ACC112 (cell line): Measurements from ENCODE around the gene CD247.

Experiments used
- H2AFZ ChIP-seq: fragments of 200-600 bp; sonication (generic); one replicate; pipeline ENCODE4 v1.6.0; 2017; ENCODE audit warnings: antibody characterized with exemption, low read length; ENCODE audit not compliant: unreplicated experiment
- H3K27ac ChIP-seq: fragments of 200-600 bp; sonication (generic); 2 replicates; pipeline ENCODE4 v1.5.1; 2014; ENCODE audit warnings: low read depth, mild to moderate bottlenecking, antibody characterized with exemption, low read length, moderate library complexity
- H3K27me3 ChIP-seq: fragments of 200-600 bp; sonication (generic); 2 replicates; pipeline ENCODE4 v1.6.1; 2014; ENCODE audit warnings: mild to moderate bottlenecking, antibody characterized with exemption, low read length, moderate library complexity, mixed read lengths; ENCODE audit not compliant: insufficient read depth
- H3K36me3 ChIP-seq: fragments of 200-600 bp; sonication (generic); 2 replicates; pipeline ENCODE4 v1.6.1; 2016; ENCODE audit warnings: mild to moderate bottlenecking, antibody characterized with exemption, low read length, moderate library complexity, mixed read lengths; ENCODE audit not compliant: insufficient read depth
- H3K4me1 ChIP-seq: fragments of 200-600 bp; sonication (generic); one replicate; pipeline ENCODE4 v1.6.1; 2016; ENCODE audit warnings: low read length, mixed read lengths; ENCODE audit not compliant: insufficient read depth, unreplicated experiment, control insufficient read depth
- H3K4me3 ChIP-seq: fragments of 200-600 bp; sonication (generic); 2 replicates; pipeline ENCODE4 v1.5.1; 2014; ENCODE audit warnings: mild to moderate bottlenecking, low read depth, low read length
- H3K79me2 ChIP-seq: fragments of 200-600 bp; sonication (generic); one replicate; pipeline ENCODE4 v1.6.0; 2016; ENCODE audit warnings: low read length; ENCODE audit not compliant: control insufficient read depth, unreplicated experiment, insufficient read depth

Gene CD247

DNA sequence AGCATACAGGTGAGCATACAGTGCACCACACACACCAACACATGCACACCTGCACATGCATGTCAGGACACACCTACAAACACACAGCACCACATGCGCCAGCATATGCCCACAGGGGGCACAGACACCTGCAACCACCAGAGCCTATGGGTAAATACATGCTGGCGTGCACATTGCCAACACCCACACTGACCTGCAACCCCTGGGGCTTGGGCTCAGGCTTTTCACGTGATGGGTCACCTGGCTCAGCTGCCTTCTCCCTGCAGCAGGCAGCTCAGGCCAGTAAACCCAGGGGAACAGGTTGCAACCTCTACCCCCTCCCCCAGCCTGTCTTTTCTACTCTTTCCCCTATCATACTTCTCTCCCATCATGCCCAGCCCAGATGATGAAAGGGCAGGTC, 8.1 kb downstream of the CD247 start:
- no peak overlapping the region for H3K4me3 ChIP-seq
- H2AFZ ChIP-seq = no peak overlapping the region
- no peak overlapping the region for H3K27ac ChIP-seq
- H3K79me2 ChIP-seq = no peaks in the 10 kb centered on the region
- no peaks in the 10 kb centered on the region for H3K36me3 ChIP-seq
- peaks cover 60% of the 10 kb centered on the region for H3K27me3 ChIP-seq
- H3K4me1 ChIP-seq = no peaks in the 10 kb centered on the region

DNA sequence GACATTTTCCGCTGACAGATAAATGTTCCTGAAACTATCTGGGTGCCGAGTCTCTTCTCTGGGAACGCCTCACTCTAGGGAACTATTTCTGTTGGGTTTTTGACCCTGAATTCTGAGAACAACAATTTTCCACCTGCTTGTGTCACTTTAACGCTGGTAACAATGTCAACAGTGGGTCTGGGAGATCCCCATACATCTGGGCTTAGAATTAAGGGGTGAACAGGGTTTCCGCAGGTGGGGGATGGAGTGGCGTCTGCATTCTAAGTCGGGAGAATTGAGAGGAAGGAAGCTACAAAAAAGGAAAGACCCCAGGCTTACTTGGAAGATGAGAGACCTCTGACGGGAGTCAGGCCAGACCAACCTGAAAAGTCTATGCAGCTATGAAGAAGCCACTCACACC, 8.7 kb downstream of the CD247 start:
- H3K79me2 ChIP-seq = no peaks in the 10 kb centered on the region
- H3K4me3 ChIP-seq = no peak overlapping the region
- no peaks in the 10 kb centered on the region for H3K36me3 ChIP-seq
- H2AFZ ChIP-seq = no peak overlapping the region
- H3K27ac ChIP-seq = no peak overlapping the region
- peaks cover 65% of the 10 kb centered on the region for H3K27me3 ChIP-seq
- H3K4me1 ChIP-seq = no peaks in the 10 kb centered on the region

DNA sequence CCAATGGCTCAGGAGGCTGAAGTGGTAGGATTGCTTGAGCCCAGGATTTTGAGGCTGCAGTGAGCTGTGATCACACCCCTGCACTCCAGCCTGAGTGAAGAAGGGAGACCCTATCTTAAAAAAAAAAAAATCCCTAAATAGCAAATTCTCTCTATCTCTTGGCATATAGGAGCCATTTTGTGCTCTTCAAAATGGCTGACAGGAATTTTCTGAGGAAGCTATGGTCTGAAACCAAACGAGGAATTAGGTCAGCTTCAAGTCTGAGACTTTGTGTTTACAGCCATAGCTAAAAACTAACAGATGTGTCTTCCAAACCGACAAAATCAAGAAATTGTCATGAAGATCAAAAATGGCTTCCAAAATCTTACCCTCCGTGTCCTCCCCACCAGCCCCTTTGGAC, 10.6 kb downstream of the CD247 start:
- no peak overlapping the region for H3K4me3 ChIP-seq
- H3K27me3 ChIP-seq = peaks cover 72% of the 10 kb centered on the region
- H3K36me3 ChIP-seq = no peaks in the 10 kb centered on the region
- no peaks in the 10 kb centered on the region for H3K4me1 ChIP-seq
- no peak overlapping the region for H3K27ac ChIP-seq
- no peaks in the 10 kb centered on the region for H3K79me2 ChIP-seq
- no peak overlapping the region for H2AFZ ChIP-seq

DNA sequence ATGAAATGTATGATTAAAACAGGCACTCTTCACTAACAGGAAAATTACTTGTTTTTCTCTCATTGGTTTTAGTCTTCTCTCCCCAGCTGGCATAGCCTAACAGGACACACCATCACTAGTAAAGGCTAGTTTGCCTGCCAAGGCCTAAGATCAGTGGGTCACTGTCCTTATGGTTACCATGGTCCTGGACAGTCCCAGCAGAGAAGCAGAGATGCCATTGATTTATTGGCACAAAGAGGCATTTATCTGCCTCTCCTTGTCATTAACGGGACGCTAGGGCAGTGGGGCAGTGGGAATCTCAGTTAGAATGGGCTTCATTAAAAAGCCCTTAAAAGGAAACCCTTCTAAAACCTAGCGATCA, 13.9 kb downstream of the CD247 start:
- Histone ChIP-seq H3K4me1 (no peaks in the 10 kb centered on the region), H3K79me2 (no peaks in the 10 kb centered on the region), H3K36me3 (no peaks in the 10 kb centered on the region), H3K27ac (no peak overlapping the region), H3K27me3 (peaks cover 74% of the 10 kb centered on the region), H3K4me3 (no peak overlapping the region), H2AFZ (no peak overlapping the region)

DNA sequence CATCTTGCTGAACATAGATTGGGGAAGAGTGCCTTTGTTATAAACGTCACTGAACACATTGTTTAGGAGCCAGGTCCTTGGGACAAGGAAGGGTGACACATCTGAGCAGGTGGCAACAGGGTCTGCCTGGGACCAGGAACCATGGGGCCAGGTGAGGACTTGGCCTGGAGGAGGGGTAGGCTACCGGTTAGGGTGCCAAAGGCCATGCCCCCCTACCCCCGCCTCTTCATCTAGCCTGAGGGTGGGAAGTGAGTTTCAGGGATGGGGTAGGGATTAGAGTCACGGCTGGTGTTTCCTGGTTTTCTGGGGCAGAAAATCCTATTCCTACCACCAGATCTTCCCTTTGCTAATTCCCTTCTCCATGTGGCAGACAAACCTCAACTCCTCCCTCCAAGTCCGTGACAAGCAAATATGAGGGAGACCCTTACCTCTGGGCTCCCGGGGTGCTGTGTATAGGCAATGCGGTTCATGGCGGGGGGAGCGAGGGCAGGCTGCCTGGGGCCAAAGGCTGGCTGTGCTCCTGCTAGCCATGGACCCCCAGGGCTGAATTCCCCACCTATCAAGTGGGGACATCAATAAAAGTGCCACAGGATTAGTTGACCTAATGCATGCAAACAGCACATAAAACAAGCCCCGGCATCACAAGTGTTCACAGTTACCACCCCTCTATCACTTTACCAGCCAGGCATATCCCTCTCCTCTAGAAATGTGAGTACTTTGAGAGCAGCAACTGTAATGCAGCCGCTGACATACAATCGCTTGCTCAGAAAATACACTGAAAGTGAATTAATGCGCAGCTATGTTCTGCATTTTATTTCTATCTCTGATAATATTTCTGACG, 14.5 kb downstream of the CD247 start:
- Histone ChIP-seq H3K27ac (no peak overlapping the region), H3K4me1 (no peaks in the 10 kb centered on the region), H2AFZ (no peak overlapping the region), H3K36me3 (no peaks in the 10 kb centered on the region), H3K79me2 (no peaks in the 10 kb centered on the region), H3K4me3 (no peak overlapping the region), H3K27me3 (peaks cover 78% of the 10 kb centered on the region)

DNA sequence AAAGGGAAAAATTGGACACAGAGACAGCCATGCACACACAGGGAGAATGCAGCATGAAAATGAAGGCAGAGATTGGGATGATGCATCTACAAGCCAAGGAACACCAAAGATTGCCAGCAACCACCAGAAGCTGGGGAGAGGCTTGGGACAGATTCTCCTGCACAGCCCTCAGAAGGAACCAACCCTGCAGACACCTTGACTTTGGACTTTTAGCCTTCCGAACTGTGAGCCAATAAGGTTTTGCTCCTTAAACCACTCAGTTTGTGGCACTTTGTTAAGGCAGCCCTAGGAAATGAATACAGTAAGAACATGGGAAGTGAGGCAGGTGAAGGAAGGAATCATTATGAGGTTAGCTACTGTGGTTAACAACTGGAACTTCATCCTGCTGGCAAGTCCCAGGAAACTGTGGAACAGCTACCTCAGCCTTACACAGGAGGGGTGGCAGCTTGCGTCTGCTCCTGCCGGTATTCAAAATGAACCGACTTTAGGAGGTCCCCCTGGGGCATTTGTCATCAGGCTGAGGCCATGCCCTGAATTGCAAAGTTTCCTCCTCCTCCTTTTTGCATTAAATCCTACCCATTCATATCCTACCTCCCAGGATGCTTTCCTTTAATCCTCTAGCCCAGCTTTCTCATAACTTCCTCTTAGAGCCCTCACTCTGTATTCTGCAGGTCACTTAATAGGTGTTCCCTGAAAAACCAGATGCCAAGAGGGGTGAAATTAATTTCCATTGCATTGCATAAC, 15.4 kb downstream of the CD247 start:
- H3K27me3 ChIP-seq = peaks cover 79% of the 10 kb centered on the region
- H3K4me1 ChIP-seq = no peaks in the 10 kb centered on the region
- H3K4me3 ChIP-seq = no peak overlapping the region
- H2AFZ ChIP-seq = no peak overlapping the region
- no peak overlapping the region for H3K27ac ChIP-seq
- no peaks in the 10 kb centered on the region for H3K79me2 ChIP-seq
- no peaks in the 10 kb centered on the region for H3K36me3 ChIP-seq

DNA sequence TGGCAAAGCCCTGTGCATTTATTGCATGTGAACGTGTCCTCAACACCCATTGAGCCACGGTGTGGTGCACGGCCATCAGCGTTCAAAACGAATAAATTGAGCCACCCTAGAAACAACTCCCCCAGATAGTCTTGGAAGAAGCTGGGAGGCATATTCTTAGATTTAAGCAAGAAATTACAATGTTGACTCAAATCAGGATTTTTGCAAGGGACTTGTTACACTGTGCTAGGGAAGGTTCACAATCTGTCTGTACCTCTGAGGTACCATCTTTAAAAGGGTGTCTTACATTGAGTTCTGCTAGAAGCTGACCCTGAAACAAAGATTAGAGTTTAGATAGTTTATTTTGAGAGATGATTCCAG, 16.2 kb downstream of the CD247 start:
- no peaks in the 10 kb centered on the region for H3K4me1 ChIP-seq
- H3K27ac ChIP-seq = no peak overlapping the region
- no peaks in the 10 kb centered on the region for H3K36me3 ChIP-seq
- H2AFZ ChIP-seq = no peak overlapping the region
- no peaks in the 10 kb centered on the region for H3K79me2 ChIP-seq
- no peak overlapping the region for H3K4me3 ChIP-seq
- peaks cover 86% of the 10 kb centered on the region for H3K27me3 ChIP-seq

DNA sequence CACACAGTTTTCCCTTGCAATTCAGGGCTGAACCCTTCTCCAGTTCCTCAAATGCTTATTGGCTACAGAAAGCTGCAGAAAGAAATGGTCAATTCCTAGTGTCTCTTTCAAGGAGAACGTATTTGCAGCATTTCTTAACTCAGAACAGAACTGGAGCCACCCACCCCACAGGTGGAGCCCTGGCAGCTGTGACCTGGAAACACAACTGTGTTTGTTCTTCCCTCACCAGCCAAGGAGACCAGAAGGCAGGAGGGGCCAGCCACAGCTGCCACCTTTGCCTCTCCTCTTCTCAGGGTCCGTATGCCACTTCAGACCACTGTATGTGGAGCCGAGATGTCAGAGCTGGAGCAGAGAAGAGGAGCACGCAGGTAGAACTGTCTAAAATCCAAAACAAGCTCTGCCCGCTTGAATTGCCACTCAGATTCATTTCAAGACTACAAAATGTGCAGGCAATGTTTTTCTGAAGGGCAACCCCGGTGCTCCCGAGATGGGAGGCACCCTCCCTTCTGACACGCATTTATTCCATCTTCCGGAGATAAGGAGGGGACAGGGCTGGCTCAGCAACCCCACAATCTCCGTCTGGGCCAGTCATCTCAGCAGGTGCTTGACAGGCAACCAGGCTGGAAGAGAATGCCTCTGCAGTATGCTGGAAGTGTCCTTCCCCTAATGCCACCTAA, 16.7 kb downstream of the CD247 start:
- Histone ChIP-seq H3K4me1 (no peaks in the 10 kb centered on the region), H3K79me2 (no peaks in the 10 kb centered on the region), H3K36me3 (no peaks in the 10 kb centered on the region), H3K27ac (no peak overlapping the region), H3K4me3 (no peak overlapping the region), H3K27me3 (peaks cover 91% of the 10 kb centered on the region), H2AFZ (no peak overlapping the region)

DNA sequence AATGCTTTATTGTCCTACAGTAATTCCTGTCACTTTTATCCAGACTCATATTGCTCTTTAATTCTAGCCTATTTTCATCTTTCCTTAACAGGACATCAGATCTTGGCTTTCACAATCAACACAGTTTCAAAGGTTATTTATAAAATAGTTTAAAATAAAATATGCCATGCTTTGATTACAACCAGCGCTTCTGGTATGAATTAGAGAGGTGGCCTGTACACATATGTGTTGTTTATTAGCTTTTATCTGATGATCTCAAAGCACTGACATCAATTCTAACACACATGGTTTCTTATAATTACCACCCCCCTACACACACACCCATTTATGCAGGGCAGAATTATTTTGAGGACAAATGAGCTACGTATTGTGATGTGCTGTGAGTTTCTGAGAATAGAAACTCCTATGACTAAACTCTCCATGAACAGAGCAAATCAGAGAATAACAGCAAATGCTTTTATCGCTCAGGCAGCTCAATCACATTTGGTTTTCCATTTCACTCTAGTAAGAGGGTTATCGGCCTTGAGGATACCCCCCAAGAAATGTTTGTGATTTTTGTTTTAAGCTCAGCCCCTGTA, 18.0 kb downstream of the CD247 start:
- Histone ChIP-seq H3K36me3 (no peaks in the 10 kb centered on the region), H3K79me2 (no peaks in the 10 kb centered on the region), H3K27me3 (peaks cover 96% of the 10 kb centered on the region), H3K27ac (no peak overlapping the region), H3K4me3 (no peak overlapping the region), H2AFZ (no peak overlapping the region), H3K4me1 (no peaks in the 10 kb centered on the region)

DNA sequence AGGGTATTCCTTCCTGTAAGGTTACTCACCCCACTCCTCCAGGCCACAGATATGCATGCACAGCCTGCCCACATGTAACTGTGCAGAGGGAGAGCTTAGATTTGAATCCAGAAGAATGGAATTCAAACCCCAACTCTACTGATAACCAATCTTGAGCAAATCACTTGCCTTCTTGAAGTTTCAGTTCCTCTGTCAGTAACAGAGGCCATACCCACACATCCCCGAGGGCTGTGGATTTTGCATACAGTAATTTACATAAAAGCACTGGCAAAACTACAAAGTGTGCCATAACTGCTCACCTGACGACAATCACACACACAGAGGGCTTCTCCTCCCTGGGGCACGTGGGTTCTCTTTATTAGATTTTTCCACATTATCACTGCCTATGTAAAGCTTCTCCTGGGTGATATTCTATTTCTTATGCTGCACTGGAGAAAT, 18.6 kb downstream of the CD247 start:
- H3K79me2 ChIP-seq = no peaks in the 10 kb centered on the region
- H3K27me3 ChIP-seq = peaks cover 97% of the 10 kb centered on the region
- no peak overlapping the region for H3K4me3 ChIP-seq
- H3K4me1 ChIP-seq = no peaks in the 10 kb centered on the region
- H3K27ac ChIP-seq = no peak overlapping the region
- H2AFZ ChIP-seq = no peak overlapping the region
- H3K36me3 ChIP-seq = no peaks in the 10 kb centered on the region
